GM12892 (cell line): ENCODE results near the gene MEDAG.

Source experiments
- POLR2A ChIP-seq: IDR thresholded peaks from 2 replicates; pipeline ENCODE4 v1.6.1; 2011; ENCODE audit warnings: low read depth, low read length, control low read depth
- POLR2AphosphoS5 ChIP-seq: IDR thresholded peaks from 2 replicates; pipeline ENCODE4 v1.6.1; 2011; ENCODE audit warnings: low read depth, low read length, control low read depth
- TAF1 ChIP-seq: IDR thresholded peaks from 2 replicates; pipeline ENCODE4 v1.6.1; 2011; ENCODE audit warnings: low read depth, mild to moderate bottlenecking, control low read depth, low read length, borderline replicate concordance

DNA sequence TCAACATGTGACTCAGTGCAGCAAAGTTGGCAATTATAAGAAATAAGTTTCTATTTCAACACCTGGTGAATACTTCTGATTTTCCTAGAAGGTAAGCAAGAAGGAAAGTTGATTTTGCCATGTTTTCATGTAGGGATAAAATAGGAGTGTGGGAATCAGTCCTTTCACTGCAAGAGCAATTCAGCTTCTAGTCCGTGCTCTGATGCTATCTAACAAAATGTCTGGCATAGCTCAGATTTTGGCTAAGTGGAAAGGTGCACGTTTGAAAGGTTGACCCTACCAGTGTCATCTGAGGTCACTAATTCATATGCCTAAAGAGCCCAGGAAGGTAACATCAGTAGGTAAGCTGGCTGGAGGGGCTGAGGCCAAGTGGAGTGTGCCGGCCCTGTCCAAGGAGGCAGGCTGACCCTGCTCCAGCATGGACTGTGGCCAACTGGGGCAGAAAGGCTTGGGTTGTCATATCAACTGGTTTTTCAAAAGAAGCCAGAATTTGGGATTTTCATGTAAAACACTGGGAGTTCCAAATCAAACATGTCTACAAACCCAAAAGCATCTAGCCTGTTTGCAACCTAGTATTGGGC, 38.9 kb upstream of the MEDAG start:
- TF ChIP-seq POLR2A (no peak), TAF1 (no peak), POLR2AphosphoS5 (no peak)
